ENCODE results near the gene TLR2. TPM values are rescaled to one million over a fixed set of nuclear protein-coding genes. Genes with fewer than 3 reads are reported as not detected.

Gene TLR2
- total RNA-seq, 1 experiment from 2014 or later: 7.1 TPM

DNA sequence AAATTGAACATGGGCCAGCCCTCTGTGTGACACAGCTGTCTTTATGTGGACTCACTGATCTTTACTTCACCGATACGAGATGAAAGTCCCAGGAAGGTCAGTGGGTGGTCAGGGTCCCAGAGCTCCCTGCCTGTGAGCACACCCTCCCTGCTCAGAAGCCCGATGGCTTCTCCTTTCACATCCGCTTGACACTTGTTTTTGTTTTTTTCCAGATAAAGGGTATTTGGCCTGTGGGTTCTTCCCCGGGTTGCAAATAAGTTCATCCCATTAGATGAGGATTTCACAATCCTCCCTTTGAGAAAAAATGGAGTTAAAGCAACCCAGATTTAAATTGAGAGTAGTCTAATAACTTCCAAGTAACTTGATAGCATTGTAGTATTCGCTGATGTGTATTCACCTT is 48.2 kb upstream of the TLR2 start:
- ChIA-PET POLR2A (ENCODE audit: unreplicated experiment) (no interaction called here), CTCF (no interaction called here)
- no TSS peak for BruUV-seq (replicated peaks)

DNA sequence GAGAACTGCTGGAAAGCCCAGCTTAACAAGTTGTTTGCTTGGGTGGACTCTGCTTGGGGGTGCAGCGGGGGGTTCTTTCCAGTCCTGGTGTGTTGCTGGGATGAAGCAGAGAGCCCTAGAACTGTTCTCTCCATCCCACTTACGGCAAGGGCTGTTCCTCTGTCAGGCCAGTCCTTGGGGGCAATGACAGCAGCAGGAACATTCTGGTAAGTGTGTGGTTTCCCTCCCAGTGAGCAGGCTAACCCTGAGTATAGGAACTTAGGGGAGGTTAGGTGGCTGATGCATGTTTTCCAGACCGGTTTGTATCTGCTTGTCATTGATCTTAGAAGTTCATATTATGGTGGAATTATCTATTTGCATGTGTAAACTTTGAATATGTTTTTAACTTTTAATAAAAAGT is 46.9 kb upstream of the TLR2 start:
- Histone ChIP-seq H4K20me1 (ENCODE audit: low read length) (no peaks in the 10 kb centered on the region), H3K36me3 (ENCODE audit: low read depth, low read length) (no peaks in the 10 kb centered on the region), H3K27ac (ENCODE audit: low read length) (no peak overlapping the region), H3K4me2 (ENCODE audit: low read length) (no peak overlapping the region), H3K27me3 (ENCODE audit: low read length) (no peaks in the 10 kb centered on the region), H3K9me3 (ENCODE audit: low read length) (no peaks in the 10 kb centered on the region), H2AFZ (ENCODE audit: low read length) (no peak overlapping the region), H3K4me1 (ENCODE audit: insufficient read depth, low read length) (no peaks in the 10 kb centered on the region), H3K9me2 (replicated peaks; ENCODE audit: low read length) (no peaks in the 10 kb centered on the region), H3K79me2 (ENCODE audit: low read length) (no peaks in the 10 kb centered on the region), H3K4me3 (ENCODE audit: low read length) (no peak overlapping the region), H3F3A (ENCODE audit: low read length, unreplicated experiment) (no peaks in the 10 kb centered on the region), H3K9ac (ENCODE audit: low read length) (no peak overlapping the region)
- POLR2A ChIA-PET (ENCODE audit: unreplicated experiment): no interaction called here
- intact Hi-C loops (cut with micrococcal nuclease): no loop called here
- no peak for DNase-seq
- no TSS peak for BruUV-seq (replicated peaks)
- no peak for TF ChIP-seq EZH2phosphoT487 (IDR thresholded peaks at IDR 0.05; ENCODE audit: borderline replicate concordance, low read length)
- TF ChIP-seq EZH2 (IDR thresholded peaks at IDR 0.05; ENCODE audit: low read length, unreplicated experiment): no peak
- TF ChIP-seq, protein P1, sequence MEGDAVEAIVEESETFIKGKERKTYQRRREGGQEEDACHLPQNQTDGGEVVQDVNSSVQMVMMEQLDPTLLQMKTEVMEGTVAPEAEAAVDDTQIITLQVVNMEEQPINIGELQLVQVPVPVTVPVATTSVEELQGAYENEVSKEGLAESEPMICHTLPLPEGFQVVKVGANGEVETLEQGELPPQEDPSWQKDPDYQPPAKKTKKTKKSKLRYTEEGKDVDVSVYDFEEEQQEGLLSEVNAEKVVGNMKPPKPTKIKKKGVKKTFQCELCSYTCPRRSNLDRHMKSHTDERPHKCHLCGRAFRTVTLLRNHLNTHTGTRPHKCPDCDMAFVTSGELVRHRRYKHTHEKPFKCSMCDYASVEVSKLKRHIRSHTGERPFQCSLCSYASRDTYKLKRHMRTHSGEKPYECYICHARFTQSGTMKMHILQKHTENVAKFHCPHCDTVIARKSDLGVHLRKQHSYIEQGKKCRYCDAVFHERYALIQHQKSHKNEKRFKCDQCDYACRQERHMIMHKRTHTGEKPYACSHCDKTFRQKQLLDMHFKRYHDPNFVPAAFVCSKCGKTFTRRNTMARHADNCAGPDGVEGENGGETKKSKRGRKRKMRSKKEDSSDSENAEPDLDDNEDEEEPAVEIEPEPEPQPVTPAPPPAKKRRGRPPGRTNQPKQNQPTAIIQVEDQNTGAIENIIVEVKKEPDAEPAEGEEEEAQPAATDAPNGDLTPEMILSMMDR (conservative IDR thresholded peaks at IDR 0.05; ENCODE audit: low read depth, low read length): no peak
- no peak for ATAC-seq
- CTCF ChIA-PET: no interaction called here

More for the DNA sequence above, 48.2 kb upstream of the TLR2 start:
- Histone ChIP-seq H2AFZ (ENCODE audit: low read length) (no peak overlapping the region), H3K4me3 (ENCODE audit: low read length) (no peak overlapping the region), H3K4me2 (ENCODE audit: low read length) (no peak overlapping the region), H3F3A (ENCODE audit: low read length, unreplicated experiment) (no peaks in the 10 kb centered on the region), H3K27ac (ENCODE audit: low read length) (no peak overlapping the region), H4K20me1 (ENCODE audit: low read length) (no peaks in the 10 kb centered on the region), H3K9ac (ENCODE audit: low read length) (no peak overlapping the region), H3K9me3 (ENCODE audit: low read length) (no peaks in the 10 kb centered on the region), H3K79me2 (ENCODE audit: low read length) (no peaks in the 10 kb centered on the region), H3K36me3 (ENCODE audit: low read depth, low read length) (no peaks in the 10 kb centered on the region), H3K9me2 (replicated peaks; ENCODE audit: low read length) (no peaks in the 10 kb centered on the region), H3K4me1 (ENCODE audit: insufficient read depth, low read length) (no peaks in the 10 kb centered on the region), H3K27me3 (ENCODE audit: low read length) (no peaks in the 10 kb centered on the region)
- ATAC-seq (no peak), DNase-seq (no peak)
- TF ChIP-seq, protein P1 (conservative IDR thresholded peaks at IDR 0.05; ENCODE audit: low read depth, low read length): no peak
- TF ChIP-seq EZH2 (IDR thresholded peaks at IDR 0.05; ENCODE audit: low read length, unreplicated experiment) (no peak), EZH2phosphoT487 (IDR thresholded peaks at IDR 0.05; ENCODE audit: borderline replicate concordance, low read length) (no peak)
- intact Hi-C loops (cut with micrococcal nuclease): no loop called here

DNA sequence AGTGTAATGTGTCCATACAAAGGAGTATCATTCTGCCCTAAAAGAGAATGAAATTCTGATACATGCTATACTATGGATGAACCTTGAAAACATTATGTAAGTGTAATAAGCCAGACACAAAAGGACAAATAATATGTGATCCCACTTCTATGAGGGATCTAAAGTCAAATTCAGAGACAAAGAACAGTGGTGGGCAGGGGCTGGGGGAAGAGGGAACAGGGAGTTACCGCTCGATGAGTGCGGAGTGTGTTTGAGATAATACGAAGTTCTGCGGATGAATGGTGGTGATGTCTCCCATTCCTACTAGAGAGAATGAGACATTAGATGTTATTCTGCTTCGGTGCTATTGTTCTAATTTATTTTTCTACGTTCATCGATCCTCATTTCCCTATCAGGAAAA is 46.1 kb upstream of the TLR2 start:
- H3K9me2 ChIP-seq (replicated peaks; ENCODE audit: low read length): no peaks in the 10 kb centered on the region
- intact Hi-C loops (cut with micrococcal nuclease): no loop called here

More for the DNA sequence above, 46.1 kb upstream of the TLR2 start:
- ATAC-seq (no peak), DNase-seq (no peak)
- no peaks in the 10 kb centered on the region for H3F3A ChIP-seq (ENCODE audit: low read length, unreplicated experiment)
- TF ChIP-seq EZH2phosphoT487 (IDR thresholded peaks at IDR 0.05; ENCODE audit: borderline replicate concordance, low read length) (no peak), EZH2 (IDR thresholded peaks at IDR 0.05; ENCODE audit: low read length, unreplicated experiment) (no peak)
- TF ChIP-seq, protein P1 (conservative IDR thresholded peaks at IDR 0.05; ENCODE audit: low read depth, low read length): no peak
- no peaks in the 10 kb centered on the region for H3K9me3 ChIP-seq (ENCODE audit: low read length)
- no peak overlapping the region for H3K9ac ChIP-seq (ENCODE audit: low read length)
- no peak overlapping the region for H3K4me3 ChIP-seq (ENCODE audit: low read length)
- ChIA-PET CTCF (no interaction called here), POLR2A (ENCODE audit: unreplicated experiment) (no interaction called here)
- no peak overlapping the region for H3K27ac ChIP-seq (ENCODE audit: low read length)
- H3K27me3 ChIP-seq (ENCODE audit: low read length): no peaks in the 10 kb centered on the region
- H3K4me1 ChIP-seq (ENCODE audit: insufficient read depth, low read length): no peaks in the 10 kb centered on the region
- no peaks in the 10 kb centered on the region for H3K36me3 ChIP-seq (ENCODE audit: low read depth, low read length)
- no peaks in the 10 kb centered on the region for H3K79me2 ChIP-seq (ENCODE audit: low read length)
- H3K4me2 ChIP-seq (ENCODE audit: low read length): no peak overlapping the region
- H4K20me1 ChIP-seq (ENCODE audit: low read length): no peaks in the 10 kb centered on the region
- no peak overlapping the region for H2AFZ ChIP-seq (ENCODE audit: low read length)
- no TSS peak for BruUV-seq (replicated peaks)
